HL-60 (cell line): Measurements from ENCODE around the gene PI4K2A.

Source experiments
- DNase-seq, 2 experiments: peaks; one replicate each; pipeline ENCODE4 v3.0.0-alpha.2; 2010 to 2020; ENCODE audit warnings: low read depth in 1 of 2, low spot score in 1 of 2
- H3K27ac ChIP-seq: fragments of 250-450 bp; sonication (Bioruptor Pico); replicated peaks from 2 replicates; pipeline ENCODE4 v1.5.1; 2020; ENCODE audit warnings: mild to moderate bottlenecking, moderate library complexity
- H3K27me3 ChIP-seq: fragments of 250-450 bp; sonication (Bioruptor Pico); 2 replicates; pipeline ENCODE4 v1.5.1; 2021; ENCODE audit warnings: mild to moderate bottlenecking, moderate library complexity; ENCODE audit not compliant: insufficient read depth, poor library complexity, severe bottlenecking
- H3K4me3 ChIP-seq: replicated peaks from 2 replicates; pipeline ENCODE4 v1.5.1; 2011; ENCODE audit warnings: mild to moderate bottlenecking, control low read depth, low read length; ENCODE audit not compliant: insufficient read depth
- CTCF ChIP-seq: IDR thresholded peaks from one replicate; pipeline ENCODE4 v1.5.1; 2011; ENCODE audit warnings: low read length, control low read depth, inconsistent platforms; ENCODE audit not compliant: insufficient read depth
- GABPA ChIP-seq: IDR thresholded peaks from 2 replicates; pipeline ENCODE4 v1.6.1; 2012; ENCODE audit warnings: low read depth
- POLR2AphosphoS5 ChIP-seq: IDR thresholded peaks from 2 replicates; pipeline ENCODE4 v1.6.1; 2012; ENCODE audit warnings: low read depth
- SPI1 ChIP-seq: IDR thresholded peaks from 2 replicates; pipeline ENCODE4 v1.6.1; 2012; ENCODE audit warnings: low read depth, mild to moderate bottlenecking, borderline replicate concordance
- TF ChIP-seq, protein P1 (sequence below): IDR thresholded peaks from 2 replicates; pipeline ENCODE4 v1.6.1; 2012; ENCODE audit warnings: low read depth; ENCODE audit not compliant: insufficient replicate concordance

Gene PI4K2A

GRCh38 chr10:97643441-97643985 is 3.0 kb downstream of the PI4K2A start:
- Histone ChIP-seq H3K27ac (no peak overlapping the region), H3K4me3 (no peak overlapping the region), H3K27me3 (no peaks in the 10 kb centered on the region)
- no peak for TF ChIP-seq CTCF
- no peak for TF ChIP-seq SPI1
- TF ChIP-seq, protein P1, sequence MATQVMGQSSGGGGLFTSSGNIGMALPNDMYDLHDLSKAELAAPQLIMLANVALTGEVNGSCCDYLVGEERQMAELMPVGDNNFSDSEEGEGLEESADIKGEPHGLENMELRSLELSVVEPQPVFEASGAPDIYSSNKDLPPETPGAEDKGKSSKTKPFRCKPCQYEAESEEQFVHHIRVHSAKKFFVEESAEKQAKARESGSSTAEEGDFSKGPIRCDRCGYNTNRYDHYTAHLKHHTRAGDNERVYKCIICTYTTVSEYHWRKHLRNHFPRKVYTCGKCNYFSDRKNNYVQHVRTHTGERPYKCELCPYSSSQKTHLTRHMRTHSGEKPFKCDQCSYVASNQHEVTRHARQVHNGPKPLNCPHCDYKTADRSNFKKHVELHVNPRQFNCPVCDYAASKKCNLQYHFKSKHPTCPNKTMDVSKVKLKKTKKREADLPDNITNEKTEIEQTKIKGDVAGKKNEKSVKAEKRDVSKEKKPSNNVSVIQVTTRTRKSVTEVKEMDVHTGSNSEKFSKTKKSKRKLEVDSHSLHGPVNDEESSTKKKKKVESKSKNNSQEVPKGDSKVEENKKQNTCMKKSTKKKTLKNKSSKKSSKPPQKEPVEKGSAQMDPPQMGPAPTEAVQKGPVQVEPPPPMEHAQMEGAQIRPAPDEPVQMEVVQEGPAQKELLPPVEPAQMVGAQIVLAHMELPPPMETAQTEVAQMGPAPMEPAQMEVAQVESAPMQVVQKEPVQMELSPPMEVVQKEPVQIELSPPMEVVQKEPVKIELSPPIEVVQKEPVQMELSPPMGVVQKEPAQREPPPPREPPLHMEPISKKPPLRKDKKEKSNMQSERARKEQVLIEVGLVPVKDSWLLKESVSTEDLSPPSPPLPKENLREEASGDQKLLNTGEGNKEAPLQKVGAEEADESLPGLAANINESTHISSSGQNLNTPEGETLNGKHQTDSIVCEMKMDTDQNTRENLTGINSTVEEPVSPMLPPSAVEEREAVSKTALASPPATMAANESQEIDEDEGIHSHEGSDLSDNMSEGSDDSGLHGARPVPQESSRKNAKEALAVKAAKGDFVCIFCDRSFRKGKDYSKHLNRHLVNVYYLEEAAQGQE = no peak
- no peak for TF ChIP-seq GABPA
- TF ChIP-seq POLR2AphosphoS5 = no peak
- DNase-seq = no peak

GRCh38 chr10:97644936-97645335 is 4.5 kb downstream of the PI4K2A start:
- DNase-seq = no peak
- no peak for TF ChIP-seq SPI1
- no peak for TF ChIP-seq GABPA
- no peak for TF ChIP-seq POLR2AphosphoS5
- TF ChIP-seq CTCF = no peak
- TF ChIP-seq, protein P1 = no peak
- Histone ChIP-seq H3K4me3 (no peak overlapping the region), H3K27ac (no peak overlapping the region), H3K27me3 (no peaks in the 10 kb centered on the region)

DNA sequence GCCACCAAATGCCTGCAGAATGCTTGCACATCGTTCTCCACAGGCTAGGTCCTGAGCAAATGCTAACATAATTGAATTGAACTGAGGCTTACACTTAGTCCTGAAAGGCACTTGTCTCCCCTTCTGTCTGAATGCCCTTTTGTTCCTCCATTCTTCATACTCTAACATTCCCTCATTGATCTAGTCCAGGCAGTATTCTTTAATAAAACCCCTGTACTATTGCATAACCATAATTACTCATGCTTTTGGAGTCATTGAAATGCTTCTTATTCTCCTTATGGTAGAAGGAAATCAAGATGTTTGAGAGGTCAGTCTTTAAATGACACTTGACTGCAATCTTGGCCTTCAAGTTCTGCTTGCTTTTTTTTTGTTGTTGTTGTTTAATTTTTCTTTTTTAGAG is 7.1 kb downstream of the PI4K2A start:
- Histone ChIP-seq H3K27me3 (no peaks in the 10 kb centered on the region), H3K27ac (no peak overlapping the region), H3K4me3 (no peak overlapping the region)
- TF ChIP-seq, protein P1 = no peak
- TF ChIP-seq GABPA = no peak
- TF ChIP-seq SPI1 = no peak
- TF ChIP-seq POLR2AphosphoS5 = no peak
- TF ChIP-seq CTCF = no peak
- DNase-seq = no peak
